Measurements from ENCODE around the gene FGF11. TPM values are rescaled to one million over a fixed set of nuclear protein-coding genes. Genes with fewer than 3 reads are reported as not detected.

Gene FGF11
- polyA plus RNA-seq, 1 of the 3 experiments (the other 2 are of a cell fraction), result 1.9 TPM

DNA sequence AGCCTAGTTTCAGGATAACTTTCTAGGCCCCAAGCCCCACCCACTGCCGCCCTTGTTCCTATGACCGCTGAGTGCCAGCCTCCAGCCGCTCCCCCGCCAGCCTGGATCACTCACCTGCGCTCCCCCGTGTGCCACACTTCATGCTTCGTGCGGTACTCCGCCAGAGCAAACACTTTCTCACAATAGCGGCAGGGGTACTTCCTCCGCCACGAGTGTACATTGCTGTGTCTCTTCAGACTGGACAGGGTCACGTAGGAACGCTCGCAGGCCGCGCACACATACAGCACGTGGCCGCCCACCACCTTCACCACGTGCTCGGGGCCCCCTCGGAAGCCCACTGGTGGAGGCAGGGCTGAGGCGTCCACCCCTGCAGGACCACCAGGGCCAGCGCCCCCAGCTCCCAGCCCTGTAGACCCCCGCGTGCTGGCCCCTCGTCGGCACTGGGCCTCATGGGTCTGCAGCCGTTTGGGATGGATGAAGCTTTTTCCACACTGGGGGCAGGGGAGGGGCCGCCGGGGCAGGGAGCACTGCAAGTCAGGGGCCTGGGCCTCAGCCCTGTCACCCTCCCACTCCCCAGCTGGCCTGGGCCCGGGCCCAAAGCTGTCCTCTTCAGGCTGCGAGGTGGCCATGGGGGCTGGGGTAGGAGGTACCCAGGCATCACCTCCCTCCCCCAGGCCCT is 26.4 kb downstream of the FGF11 start:
- TF ChIP-seq, protein P1, sequence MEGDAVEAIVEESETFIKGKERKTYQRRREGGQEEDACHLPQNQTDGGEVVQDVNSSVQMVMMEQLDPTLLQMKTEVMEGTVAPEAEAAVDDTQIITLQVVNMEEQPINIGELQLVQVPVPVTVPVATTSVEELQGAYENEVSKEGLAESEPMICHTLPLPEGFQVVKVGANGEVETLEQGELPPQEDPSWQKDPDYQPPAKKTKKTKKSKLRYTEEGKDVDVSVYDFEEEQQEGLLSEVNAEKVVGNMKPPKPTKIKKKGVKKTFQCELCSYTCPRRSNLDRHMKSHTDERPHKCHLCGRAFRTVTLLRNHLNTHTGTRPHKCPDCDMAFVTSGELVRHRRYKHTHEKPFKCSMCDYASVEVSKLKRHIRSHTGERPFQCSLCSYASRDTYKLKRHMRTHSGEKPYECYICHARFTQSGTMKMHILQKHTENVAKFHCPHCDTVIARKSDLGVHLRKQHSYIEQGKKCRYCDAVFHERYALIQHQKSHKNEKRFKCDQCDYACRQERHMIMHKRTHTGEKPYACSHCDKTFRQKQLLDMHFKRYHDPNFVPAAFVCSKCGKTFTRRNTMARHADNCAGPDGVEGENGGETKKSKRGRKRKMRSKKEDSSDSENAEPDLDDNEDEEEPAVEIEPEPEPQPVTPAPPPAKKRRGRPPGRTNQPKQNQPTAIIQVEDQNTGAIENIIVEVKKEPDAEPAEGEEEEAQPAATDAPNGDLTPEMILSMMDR (IDR thresholded peaks at IDR 0.05), result no peak
- no peak for TF ChIP-seq GABPA (IDR thresholded peaks at IDR 0.05; ENCODE audit: low read depth)
- no peak for TF ChIP-seq NRF1 (IDR thresholded peaks at IDR 0.05; ENCODE audit: low read depth, low read length)
- TF ChIP-seq, protein P2, sequence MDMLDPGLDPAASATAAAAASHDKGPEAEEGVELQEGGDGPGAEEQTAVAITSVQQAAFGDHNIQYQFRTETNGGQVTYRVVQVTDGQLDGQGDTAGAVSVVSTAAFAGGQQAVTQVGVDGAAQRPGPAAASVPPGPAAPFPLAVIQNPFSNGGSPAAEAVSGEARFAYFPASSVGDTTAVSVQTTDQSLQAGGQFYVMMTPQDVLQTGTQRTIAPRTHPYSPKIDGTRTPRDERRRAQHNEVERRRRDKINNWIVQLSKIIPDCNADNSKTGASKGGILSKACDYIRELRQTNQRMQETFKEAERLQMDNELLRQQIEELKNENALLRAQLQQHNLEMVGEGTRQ (IDR thresholded peaks at IDR 0.05; ENCODE audit: borderline replicate concordance, low read depth, low read length), result no peak
- no peak for TF ChIP-seq RFX5 (IDR thresholded peaks at IDR 0.05; ENCODE audit: low read length)
- TF ChIP-seq RAD21 (IDR thresholded peaks at IDR 0.05; ENCODE audit: low read length), result no peak
- TF ChIP-seq, protein P3, sequence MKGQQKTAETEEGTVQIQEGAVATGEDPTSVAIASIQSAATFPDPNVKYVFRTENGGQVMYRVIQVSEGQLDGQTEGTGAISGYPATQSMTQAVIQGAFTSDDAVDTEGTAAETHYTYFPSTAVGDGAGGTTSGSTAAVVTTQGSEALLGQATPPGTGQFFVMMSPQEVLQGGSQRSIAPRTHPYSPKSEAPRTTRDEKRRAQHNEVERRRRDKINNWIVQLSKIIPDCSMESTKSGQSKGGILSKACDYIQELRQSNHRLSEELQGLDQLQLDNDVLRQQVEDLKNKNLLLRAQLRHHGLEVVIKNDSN (IDR thresholded peaks at IDR 0.05; ENCODE audit: borderline replicate concordance, low read depth), result no peak
- no peak for TF ChIP-seq ELF1 (IDR thresholded peaks at IDR 0.05)
- TF ChIP-seq EZH2phosphoT487 (IDR thresholded peaks at IDR 0.05; ENCODE audit: borderline replicate concordance, low read depth), result no peak
- TF ChIP-seq JUND (IDR thresholded peaks at IDR 0.05), result no peak
- TF ChIP-seq SIN3A (IDR thresholded peaks at IDR 0.05; ENCODE audit: borderline replicate concordance, low read depth, low read length), result no peak
- TF ChIP-seq, protein P4, sequence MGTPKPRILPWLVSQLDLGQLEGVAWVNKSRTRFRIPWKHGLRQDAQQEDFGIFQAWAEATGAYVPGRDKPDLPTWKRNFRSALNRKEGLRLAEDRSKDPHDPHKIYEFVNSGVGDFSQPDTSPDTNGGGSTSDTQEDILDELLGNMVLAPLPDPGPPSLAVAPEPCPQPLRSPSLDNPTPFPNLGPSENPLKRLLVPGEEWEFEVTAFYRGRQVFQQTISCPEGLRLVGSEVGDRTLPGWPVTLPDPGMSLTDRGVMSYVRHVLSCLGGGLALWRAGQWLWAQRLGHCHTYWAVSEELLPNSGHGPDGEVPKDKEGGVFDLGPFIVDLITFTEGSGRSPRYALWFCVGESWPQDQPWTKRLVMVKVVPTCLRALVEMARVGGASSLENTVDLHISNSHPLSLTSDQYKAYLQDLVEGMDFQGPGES (IDR thresholded peaks at IDR 0.05; ENCODE audit: low read depth, low read length), result no peak
- no peak for TF ChIP-seq SMC3 (IDR thresholded peaks at IDR 0.05; ENCODE audit: low read depth, low read length)
- no peak for TF ChIP-seq EP300 (IDR thresholded peaks at IDR 0.05; ENCODE audit: borderline replicate concordance in 1 of 2, low read depth in 1 of 2, low read length in 1 of 2)
- no peak for TF ChIP-seq FOSL2 (IDR thresholded peaks at IDR 0.05; ENCODE audit: borderline replicate concordance, low read depth)
- no peak for TF ChIP-seq TEAD4 (IDR thresholded peaks at IDR 0.05; ENCODE audit: borderline replicate concordance, insufficient read depth)
- H3K27me3 ChIP-seq (ENCODE audit: insufficient read depth), result no peaks in the 10 kb centered on the region
- DNase-seq, result no peak
- H3K9me3 ChIP-seq, result no peaks in the 10 kb centered on the region
- no peak overlapping the region for H3K4me3 ChIP-seq (ENCODE audit: low read depth in 2 of 2, low read length in 1 of 2)
- H3K4me2 ChIP-seq, result no peak overlapping the region
- WGBS (ENCODE audit: low lambda C conversion rate), result 95% methylated on average over 31 of the region's 33 CpGs
- H4K20me1 ChIP-seq (ENCODE audit: insufficient read depth), result 0 out of 2 replicates have a peak, but pooled peaks cover 7% of the 10 kb centered on the region
- peaks cover 4 to 26% of the 10 kb centered on the region in 2 experiments for H3K36me3 ChIP-seq (replicated peaks in 1 of 2; ENCODE audit: control insufficient read depth in 1 of 2, insufficient read depth in 2 of 2, low read length in 1 of 2)
- POLR2A ChIA-PET, result no interaction called here
- CTCF ChIA-PET, result interaction anchor here (1.5 kb wide), 1 partner anchor 95 kb away, joined by 3 read pairs; no protein-coding TSS in a partner anchor
- peaks cover 7% of the 10 kb centered on the region for H3F3A ChIP-seq (replicated peaks; ENCODE audit: insufficient read depth)
- H3K4me1 ChIP-seq (ENCODE audit: control insufficient read depth in 1 of 2, insufficient read depth in 2 of 2, low read depth in 1 of 2, low read length in 1 of 2), result peaks cover 4 to 12% of the 10 kb centered on the region in 2 experiments; a peak in 1 of 4 replicates
- H3K27ac ChIP-seq (ENCODE audit: low read depth in 2 of 2, low read length in 1 of 2), result no peak overlapping the region
- H3K9ac ChIP-seq, result no peak overlapping the region
- no peak overlapping the region for H2AFZ ChIP-seq (ENCODE audit: low read depth)
- no peaks in the 10 kb centered on the region for H3K9me2 ChIP-seq
- H3K79me2 ChIP-seq (ENCODE audit: insufficient read depth), result peaks cover 46% of the 10 kb centered on the region

All from SK-N-SH (cell line).